Keratinocyte (primary cell): ENCODE results near the gene NVL.

Source experiments
- EZH2 ChIP-seq: IDR thresholded peaks from one replicate; pipeline ENCODE4 v1.6.1; 2012; ENCODE audit warnings: inconsistent platforms, mild to moderate bottlenecking, low read length, moderate library complexity
- TF ChIP-seq, protein P1 (sequence below), 3 experiments: IDR thresholded peaks in 1 of 3; conservative IDR thresholded peaks in 1 of 3; optimal IDR thresholded peaks in 1 of 3; 2 replicates in 2 of 3; 3 replicates in 1 of 3; pipeline versions ENCODE3 to v1.5.1; 2011; ENCODE audit warnings: low read length in 3 of 3, mild to moderate bottlenecking in 3 of 3, moderate library complexity in 2 of 3, control low read depth in 1 of 3, inconsistent platforms in 1 of 3; ENCODE audit not compliant: insufficient read depth in 2 of 3; ENCODE audit errors: extremely low read depth in 1 of 3

DNA sequence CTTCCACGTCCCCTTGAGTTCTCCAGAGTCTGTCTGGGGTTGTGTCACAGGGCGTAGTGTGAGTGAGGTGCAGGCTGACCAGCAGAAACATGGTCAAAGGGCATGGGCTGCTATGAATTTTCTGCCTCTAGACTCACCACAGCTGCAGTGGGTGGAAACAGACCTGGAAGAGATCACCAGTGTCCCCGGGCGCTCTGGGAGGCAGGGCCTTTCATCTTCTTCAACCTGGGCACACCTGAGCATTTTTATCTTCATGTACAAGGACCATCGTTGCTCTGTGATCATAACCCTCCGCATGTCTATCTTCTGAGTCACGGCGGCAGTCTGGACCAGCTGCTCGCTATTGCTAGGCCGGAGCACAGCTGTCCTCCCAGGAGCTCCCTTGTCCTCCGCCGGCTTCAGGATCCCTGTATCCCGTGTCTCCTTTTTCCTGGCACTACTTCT, 117.3 kb downstream of the NVL start:
- TF ChIP-seq, protein P1, sequence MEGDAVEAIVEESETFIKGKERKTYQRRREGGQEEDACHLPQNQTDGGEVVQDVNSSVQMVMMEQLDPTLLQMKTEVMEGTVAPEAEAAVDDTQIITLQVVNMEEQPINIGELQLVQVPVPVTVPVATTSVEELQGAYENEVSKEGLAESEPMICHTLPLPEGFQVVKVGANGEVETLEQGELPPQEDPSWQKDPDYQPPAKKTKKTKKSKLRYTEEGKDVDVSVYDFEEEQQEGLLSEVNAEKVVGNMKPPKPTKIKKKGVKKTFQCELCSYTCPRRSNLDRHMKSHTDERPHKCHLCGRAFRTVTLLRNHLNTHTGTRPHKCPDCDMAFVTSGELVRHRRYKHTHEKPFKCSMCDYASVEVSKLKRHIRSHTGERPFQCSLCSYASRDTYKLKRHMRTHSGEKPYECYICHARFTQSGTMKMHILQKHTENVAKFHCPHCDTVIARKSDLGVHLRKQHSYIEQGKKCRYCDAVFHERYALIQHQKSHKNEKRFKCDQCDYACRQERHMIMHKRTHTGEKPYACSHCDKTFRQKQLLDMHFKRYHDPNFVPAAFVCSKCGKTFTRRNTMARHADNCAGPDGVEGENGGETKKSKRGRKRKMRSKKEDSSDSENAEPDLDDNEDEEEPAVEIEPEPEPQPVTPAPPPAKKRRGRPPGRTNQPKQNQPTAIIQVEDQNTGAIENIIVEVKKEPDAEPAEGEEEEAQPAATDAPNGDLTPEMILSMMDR (optimal IDR thresholded peaks at IDR 0.05 in 1 of 3, IDR thresholded peaks at IDR 0.05 in 1 of 3, conservative IDR thresholded peaks at IDR 0.05 in 1 of 3; ENCODE audit: extremely low read depth in 1 of 3, insufficient read depth in 2 of 3, low read length in 3 of 3), result no peak
- TF ChIP-seq EZH2, result no peak
